ENCODE data around the gene LINC00632.
A peak's percentile ranks its signal among the peaks of the same experiment; 100 is the strongest.

LINC00632 gene

DNA sequence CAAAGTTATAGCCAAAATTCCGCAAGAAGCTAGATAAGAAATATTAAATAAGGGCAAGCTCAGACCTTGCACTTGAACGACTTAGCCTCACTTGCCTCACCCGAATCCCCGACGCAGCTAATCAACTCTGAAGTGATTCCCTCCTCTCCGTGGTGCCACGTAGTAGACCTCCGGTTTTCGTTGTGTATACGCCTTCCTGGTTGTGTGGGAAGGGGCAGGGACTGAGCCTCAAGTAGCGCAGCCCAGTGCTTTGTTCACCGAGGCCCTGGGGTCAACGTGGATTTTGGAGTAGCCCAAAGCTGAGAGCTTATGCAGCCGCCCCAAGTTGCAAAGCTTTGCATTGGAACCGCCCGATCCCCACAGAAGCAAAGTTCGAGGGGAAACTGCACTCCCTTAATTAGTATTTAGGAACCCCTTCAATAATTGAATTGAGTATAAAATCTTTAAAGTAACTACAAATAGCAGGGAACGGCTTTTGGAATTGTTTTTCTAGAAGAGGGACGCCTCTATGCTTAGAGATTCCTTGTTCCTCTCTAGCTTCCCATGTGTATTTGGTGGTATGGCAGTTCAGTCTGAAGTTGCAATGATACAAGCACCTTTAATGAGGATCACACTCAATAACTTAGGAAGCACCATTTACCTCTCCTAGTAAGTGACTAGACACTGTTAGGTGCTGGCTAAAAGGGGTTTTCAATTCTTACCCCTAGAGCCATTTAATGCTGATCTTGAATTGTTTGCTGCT lies 55.7 kb downstream of the LINC00632 start:
- no peak for DNase-seq

DNA sequence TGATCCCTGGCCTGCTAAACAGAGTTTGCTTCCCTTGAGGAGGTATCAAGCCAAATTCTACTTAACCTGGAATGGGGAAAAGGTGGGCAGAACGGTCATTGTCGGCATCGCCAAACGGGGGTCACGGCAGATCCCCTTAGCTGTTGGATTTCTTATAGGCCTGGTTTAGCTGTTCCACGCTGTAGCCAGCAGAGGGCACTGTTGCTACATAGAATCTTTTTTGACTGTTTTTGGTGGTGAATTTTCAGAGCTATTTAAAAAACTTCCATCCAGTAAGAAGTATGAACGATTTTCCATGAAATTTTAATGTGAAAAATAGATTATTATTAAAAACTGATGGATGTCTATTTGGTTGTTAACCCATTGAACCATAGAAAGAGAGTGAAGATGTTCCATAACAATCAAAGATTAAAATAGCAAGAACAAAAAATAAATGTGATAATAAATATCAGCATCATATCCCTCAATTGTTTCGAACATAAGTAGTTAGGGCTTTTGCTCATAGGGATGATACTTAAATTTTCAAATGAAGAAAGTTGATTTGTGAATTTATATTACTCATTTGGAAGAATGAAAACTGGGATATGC lies 56.6 kb downstream of the LINC00632 start:
- peak; percentile 36 to 46 for DNase-seq

DNA sequence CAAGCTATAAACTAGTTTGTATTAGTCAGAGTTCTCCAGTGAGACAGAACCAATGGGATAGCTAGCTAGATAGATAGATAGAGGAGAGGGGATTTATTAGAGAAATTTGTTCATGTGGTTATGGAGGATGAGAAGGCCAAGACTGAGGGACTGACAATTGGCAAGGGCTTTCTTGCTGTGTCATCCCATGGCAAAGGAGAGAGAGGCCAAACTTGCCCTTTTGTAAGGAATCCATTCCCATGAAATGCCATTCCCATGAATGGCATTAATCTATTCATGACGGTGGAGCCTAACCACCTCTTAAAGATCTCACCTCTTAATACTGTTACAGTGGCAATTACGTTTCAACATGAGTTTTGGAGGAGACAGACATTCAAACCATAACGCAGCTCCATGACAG lies 58.1 kb downstream of the LINC00632 start:
- DNase-seq, result no peak

DNA sequence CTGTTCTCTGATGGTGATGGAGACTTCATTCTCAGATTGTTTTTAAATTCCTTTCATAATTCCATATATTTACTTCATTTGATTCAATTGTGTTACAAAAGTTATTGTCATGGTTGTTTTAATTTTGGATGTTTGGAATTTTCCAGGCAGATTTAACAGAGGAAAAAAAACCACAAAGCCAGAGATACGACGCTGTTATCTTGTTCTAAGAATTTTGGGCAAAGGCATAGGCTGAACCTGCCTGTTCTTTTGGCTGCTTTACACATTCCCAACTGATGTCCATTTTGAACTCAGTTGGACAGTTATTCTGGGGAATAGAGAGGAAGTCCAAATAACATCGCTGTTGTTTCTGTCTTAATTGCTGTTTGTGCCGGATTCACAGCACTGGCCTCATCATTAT lies 65.7 kb downstream of the LINC00632 start:
- no peak for DNase-seq

DNA sequence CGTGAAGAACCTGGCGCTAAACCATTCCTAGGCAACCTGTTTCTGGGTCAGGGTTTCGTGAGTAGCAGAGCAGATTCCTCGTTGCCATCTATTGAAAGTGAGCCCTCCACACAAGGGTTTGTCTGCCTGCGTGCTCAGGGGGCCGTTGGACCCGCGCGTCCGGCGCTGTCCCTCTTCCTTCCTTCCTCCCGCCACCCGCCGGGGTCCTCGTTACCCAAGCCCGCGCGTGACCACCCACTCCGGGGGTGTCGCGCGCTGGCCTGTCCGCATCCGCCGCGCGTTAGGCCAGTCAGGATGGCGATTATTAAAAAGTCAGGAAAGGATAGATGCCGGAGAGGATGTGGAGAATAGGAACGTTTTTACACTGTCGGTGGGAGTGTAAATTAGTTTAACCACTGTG lies 66.8 kb downstream of the LINC00632 start:
- DNase-seq, result no peak

DNA sequence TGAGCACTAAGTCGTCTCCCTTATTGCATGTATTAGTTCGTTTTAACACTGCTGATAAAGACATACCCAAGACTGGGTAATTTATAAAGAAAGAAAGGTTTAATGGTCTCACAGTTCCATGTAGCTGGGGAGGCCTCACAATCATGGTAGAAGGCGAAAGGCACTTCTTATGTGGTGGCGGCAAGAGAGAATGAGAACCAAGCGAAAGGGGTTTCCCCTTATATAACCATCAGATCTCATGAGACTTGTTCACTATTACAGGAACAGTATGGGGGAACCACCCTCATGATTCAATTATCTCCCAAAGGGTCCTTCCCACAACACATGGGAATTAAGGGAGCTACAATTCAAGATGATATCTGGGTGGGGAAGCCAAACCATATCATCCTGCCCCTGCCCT lies 85.1 kb downstream of the LINC00632 start:
- no peak for DNase-seq

DNA sequence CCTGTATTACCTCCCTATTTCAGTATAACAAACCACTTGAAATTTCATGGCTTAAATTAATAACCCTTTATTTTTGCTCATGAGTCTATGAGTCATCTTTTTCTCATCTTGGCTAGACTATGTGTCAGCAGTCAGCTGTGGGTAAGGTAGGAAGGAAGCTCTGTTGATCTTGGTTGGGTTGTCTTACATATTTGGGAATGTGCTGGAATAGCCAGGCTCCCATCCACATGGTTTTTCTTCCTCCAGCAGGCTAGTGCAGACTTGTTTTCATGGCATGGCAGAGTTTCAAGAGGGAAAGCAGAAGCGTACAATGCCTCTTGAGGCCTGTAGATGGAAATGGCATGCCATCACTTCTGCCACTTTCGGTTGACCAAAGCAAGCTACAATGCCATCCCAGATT lies 89.7 kb downstream of the LINC00632 start:
- no peak for DNase-seq

DNA sequence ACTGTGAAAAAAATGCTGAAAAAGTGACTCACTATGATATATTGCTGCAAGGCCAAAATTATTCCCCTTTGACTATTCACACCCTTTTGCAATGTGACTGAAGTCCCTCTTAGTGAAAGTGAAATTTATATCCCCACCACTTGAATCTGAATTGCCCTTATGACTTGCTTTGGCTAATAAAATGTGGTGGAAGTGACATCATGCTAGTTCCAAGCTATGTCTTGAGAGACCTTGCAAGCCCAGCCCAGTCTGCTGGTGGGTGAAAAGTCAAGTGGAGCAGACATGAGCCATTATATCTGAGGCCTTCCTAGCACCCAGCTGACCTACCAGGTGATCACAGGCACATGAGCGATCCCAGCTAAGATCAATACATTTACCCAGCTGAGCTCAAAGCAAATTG lies 94.7 kb downstream of the LINC00632 start:
- DNase-seq, result no peak

DNA sequence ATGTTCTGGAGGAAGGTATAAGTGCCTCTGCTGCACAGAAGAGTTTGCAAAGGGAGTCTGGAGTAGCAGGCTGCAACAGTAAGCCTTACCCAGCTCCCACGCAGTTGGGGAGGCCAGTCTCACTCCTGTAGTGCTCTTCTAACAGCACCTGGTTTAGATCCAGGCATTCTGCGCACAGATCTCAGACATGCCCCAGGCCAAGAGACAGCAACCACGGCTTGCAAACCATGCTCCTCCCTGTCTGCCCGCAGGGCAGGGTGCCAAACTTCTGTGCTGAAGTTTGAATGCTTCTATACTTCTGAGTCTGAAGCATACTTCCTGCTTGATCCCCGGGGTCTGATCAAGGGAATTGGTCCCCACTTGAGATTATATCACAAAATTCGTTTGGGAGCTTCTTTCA lies 106.3 kb downstream of the LINC00632 start:
- no peak for DNase-seq

DNA sequence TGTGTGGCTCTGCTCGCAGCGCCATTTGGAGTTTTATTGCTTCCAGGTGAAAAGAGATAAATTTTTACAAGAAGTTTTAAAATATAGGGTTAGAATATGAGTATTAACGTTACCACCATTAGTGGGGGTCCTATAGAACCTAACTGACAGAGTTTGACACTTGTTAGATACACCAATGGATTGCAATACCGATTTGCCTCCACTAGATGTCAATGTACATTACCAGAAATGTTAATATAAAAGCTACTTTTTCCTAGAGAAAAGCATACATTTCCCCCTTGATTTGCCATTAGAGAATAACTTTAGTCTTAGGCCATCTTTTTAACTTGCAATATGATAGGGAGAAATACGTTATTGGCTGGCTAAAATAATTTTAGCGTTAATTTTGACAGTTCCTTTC lies 108.4 kb downstream of the LINC00632 start:
- DNase-seq, result no peak

DNA sequence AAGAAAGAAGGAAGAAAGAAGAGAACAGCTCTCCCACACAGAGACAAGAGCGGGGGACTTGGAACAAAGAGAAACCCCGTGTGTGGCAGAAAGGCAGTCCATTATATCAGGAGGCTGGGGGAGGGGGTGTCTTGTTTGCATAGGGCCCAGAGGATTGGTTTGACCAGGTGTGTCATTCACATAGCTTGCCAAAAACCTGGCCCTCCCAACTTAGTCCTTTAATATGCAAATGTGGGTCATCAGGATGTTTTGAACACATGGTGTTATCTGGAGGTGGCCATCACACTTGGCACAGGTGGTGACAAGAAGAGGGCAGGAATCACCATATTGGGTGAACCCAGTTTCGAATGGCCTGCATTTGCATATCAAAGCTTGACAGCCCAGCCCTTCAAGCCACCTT lies 111.7 kb downstream of the LINC00632 start:
- DNase-seq, result no peak

DNA sequence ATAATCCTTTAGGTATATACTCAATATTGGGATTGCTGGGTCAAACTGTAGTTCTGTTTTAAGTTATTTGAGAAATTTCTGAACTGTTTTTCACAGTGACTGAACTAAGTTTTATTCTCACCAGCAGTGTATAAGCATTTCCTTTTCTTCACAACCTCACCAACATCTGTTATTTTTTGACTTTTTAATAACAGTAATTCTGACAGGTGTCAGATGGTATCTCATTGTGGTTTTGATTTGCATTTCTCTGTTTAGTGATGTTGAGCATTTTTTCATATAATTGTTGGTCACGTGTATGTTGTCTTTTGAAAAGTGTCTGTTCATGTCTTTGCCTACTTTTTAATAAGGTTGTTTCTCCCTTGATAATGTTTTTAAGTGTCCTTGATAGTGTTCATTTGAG lies 112.6 kb downstream of the LINC00632 start:
- DNase-seq, result no peak

DNA sequence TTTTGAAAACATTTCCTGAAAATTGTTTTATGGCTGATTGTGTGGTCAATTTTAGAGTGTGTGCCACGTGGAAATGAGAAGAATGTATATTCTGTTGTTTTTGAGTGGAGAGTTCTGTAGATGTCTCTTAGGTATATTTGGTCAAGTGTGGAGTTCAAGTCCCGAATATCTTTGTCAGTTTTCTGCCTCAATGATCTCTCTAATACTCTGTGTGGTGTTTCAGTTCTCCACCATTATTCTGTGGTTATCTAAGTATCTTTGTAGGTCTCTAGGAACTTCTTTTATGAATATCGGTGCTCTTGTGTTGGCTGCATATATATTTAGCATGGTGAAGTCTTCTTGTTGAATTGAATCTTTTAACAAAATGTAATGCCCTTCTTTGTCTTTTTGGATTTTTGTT lies 113.3 kb downstream of the LINC00632 start:
- no peak for DNase-seq

DNA sequence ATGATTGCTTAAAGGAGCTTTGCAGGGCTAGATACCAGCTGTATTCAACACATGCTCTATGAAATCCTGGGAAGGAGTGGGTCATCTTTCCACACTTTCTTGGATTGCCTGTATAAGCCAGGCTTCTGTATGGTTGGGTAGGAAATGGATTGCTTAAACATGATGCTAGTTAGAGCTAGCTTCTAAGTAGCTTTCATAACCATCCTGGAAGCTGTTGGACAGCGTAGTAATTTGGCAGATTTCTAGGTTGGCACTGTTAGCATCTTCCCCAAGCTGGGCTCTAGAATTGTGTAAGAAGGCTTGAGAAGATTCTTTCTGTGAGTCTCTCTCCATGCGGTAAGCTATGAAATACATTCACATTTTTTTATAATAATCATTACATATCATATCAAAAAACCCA lies 127.3 kb downstream of the LINC00632 start:
- DNase-seq, result no peak
